Stomach (tissue), 9 donors: ENCODE results near the gene ZNF74. TPM values are rescaled to one million over a fixed set of nuclear protein-coding genes. Genes with fewer than 3 reads are reported as not detected.
A peak's percentile ranks its signal among the peaks of the same experiment; 100 is the strongest.

ENCODE experiments used
- DNase-seq, 2 donors: peaks; one replicate each; pipeline versions ENCODE4 v3.0.0 to v3.0.0-alpha.2; 2013 to 2019
- H3K27ac ChIP-seq, 5 donors: fragments of 200-600 bp in 4 of 5; sonication (generic) in 4 of 5; one replicate each; pipeline ENCODE4 v1.5.1; 2013 to 2019; ENCODE audit warnings: mild to moderate bottlenecking in 1 of 5, moderate library complexity in 1 of 5
- H3K27me3 ChIP-seq, 3 donors: fragments of 200-600 bp; sonication (generic); one replicate each; pipeline ENCODE4 v1.5.1; 2017 to 2019; ENCODE audit warnings: mixed run types in 1 of 3
- H3K36me3 ChIP-seq, 4 donors: fragments of 200-600 bp; sonication (generic); 1 replicate in 3 of 4; 2 replicates in 1 of 4; pipeline ENCODE4 v1.5.1; 2016 to 2019
- H3K4me1 ChIP-seq, 4 donors: fragments of 200-600 bp; sonication (generic); one replicate each; pipeline ENCODE4 v1.5.1; 2016 to 2019
- H3K4me3 ChIP-seq, 4 donors: fragments of 200-600 bp; sonication (generic) in 3 of 4; one replicate each; pipeline ENCODE4 v1.5.1; 2016 to 2019; ENCODE audit warnings: mild to moderate bottlenecking in 1 of 4
- H3K9me3 ChIP-seq, 4 donors: fragments of 200-600 bp; sonication (generic); one replicate each; pipeline ENCODE4 v1.5.1; 2016 to 2019
- EP300 ChIP-seq: sonication (generic); formaldehyde crosslinking; IDR thresholded peaks from one replicate; pipeline ENCODE4 v1.6.1; 2017; ENCODE audit warnings: antibody characterized with exemption
- POLR2A ChIP-seq, 4 donors: fragments of 450-650 bp; IDR thresholded peaks; one replicate each; pipeline ENCODE4 v1.6.1; 2016; ENCODE audit warnings: antibody characterized with exemption in 4 of 4, control low read depth in 2 of 4, mild to moderate bottlenecking in 1 of 4, moderate library complexity in 1 of 4
- POLR2AphosphoS5 ChIP-seq, 3 donors: sonication (generic); formaldehyde crosslinking; IDR thresholded peaks; one replicate each; pipeline ENCODE4 v1.6.1; 2016; ENCODE audit warnings: antibody characterized with exemption in 3 of 3
- WGBS, 5 donors: extraction: QIAGEN DNeasy Blood & Tissue Kit in 3 of 5; methylation state at CpG; one replicate each; pipeline versions ENCODE4 v1.1.5 to v1.1.7; 2013 to 2018; 5-methylcytosine and 5-hydroxymethylcytosine counted together
- intact Hi-C: fragments of 100-400 bp; cut with DNase I; formaldehyde crosslinking; loops from one replicate; pipeline ENCODE4 v1.15.1; 2023; ENCODE audit warnings: low total_unique reads
- polyA plus RNA-seq, 3 donors: library from polyadenylated mRNA; stranded (reverse); fragments of 200-250 nt; gene quantifications; one replicate each; pipeline ENCODE4 v1.2.3, GENCODE V29; 2013
- total RNA-seq, 5 donors: library from RNA; depleted of rRNA; stranded (reverse); fragments of >200 nt; gene quantifications; one replicate each; pipeline versions ENCODE4 v1.1.0 to v1.2.3, GENCODE V29; 2014 to 2016
- TF ChIP-seq, protein P1 (sequence below), 7 experiments: fragments of 450-650 bp in 4 of 7; fragments of 200-600 bp in 3 of 7; sonication (generic) in 3 of 7; IDR thresholded peaks; one replicate each; pipeline ENCODE4 v1.5.1; 2016 to 2019; ENCODE audit warnings: antibody characterized with exemption in 7 of 7, control low read depth in 2 of 7, mild to moderate bottlenecking in 1 of 7
- donor health status: healthy with polysubstance abuse.
- donor health status: Bipolar disorder and iron deficiency.
- donor health status: healthy.

The ZNF74 gene
- total and polyA plus RNA-seq, 8 donors = 3.1 to 29.9 (median 8.2) TPM

DNA sequence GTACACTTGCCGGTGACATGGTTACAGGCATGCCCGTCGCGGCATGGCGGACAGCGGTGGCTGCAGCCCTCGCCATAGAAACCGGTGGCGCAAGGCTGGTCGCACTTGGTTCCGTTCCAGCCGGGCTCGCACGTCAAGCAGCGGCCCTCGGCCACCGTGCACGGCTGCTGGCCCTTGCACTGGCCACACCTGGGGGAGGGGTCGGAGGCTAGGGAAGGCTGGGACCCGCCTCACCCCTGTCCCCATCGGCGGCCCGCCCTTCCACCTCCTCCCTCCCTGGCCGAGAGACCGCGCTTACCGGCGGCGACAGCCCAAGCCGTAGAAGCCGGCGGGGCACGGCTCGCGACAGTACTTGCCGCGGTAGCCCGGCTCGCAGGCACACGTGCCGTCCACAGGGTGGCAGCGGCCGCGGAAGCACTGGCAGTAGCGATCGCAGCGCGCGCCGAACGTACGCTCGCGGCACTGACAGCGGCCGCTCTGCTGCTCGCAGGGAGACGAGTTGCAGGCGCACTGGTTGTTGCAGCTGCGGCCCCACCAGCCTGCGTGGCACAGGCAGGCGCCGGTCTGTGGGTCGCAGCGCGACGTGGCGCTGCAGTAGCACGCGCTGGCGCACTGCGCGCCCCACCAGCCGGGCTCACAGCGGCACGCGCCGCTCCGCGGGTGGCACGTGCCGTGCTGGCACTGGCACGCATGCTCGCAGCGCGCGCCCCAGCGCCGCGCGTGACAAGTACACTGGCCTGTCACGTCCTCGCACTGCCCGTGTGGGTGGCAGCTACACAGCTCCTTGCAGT lies 37.0 kb downstream of the ZNF74 start:
- Histone ChIP-seq H3K4me3 (peak overlapping the region; percentile 30 to 59 (median 40)), H3K4me1 (peaks cover 38 to 62% (median 45%) of the 10 kb centered on the region in 4 donors), H3K27me3 (peaks cover 0 to 96% (median 58%) of the 10 kb centered on the region in 3 donors), H3K36me3 (peaks cover 0 to 34% (median 23%) of the 10 kb centered on the region in 4 donors), H3K27ac (no peak overlapping the region), H3K9me3 (no peaks in the 10 kb centered on the region)
- WGBS, 5 donors = 13 to 39% (median 16%) methylated on average over 3 to 94 of the region's 94 CpGs
- DNase-seq = peak; percentile 64 to 85
- no peak for TF ChIP-seq EP300
- TF ChIP-seq, protein P1, sequence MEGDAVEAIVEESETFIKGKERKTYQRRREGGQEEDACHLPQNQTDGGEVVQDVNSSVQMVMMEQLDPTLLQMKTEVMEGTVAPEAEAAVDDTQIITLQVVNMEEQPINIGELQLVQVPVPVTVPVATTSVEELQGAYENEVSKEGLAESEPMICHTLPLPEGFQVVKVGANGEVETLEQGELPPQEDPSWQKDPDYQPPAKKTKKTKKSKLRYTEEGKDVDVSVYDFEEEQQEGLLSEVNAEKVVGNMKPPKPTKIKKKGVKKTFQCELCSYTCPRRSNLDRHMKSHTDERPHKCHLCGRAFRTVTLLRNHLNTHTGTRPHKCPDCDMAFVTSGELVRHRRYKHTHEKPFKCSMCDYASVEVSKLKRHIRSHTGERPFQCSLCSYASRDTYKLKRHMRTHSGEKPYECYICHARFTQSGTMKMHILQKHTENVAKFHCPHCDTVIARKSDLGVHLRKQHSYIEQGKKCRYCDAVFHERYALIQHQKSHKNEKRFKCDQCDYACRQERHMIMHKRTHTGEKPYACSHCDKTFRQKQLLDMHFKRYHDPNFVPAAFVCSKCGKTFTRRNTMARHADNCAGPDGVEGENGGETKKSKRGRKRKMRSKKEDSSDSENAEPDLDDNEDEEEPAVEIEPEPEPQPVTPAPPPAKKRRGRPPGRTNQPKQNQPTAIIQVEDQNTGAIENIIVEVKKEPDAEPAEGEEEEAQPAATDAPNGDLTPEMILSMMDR (IDR thresholded peaks at IDR 0.05) = peak in 4 of 7 experiments; percentile 8 to 29 (median 18)
- no peak for TF ChIP-seq POLR2AphosphoS5 (IDR thresholded peaks at IDR 0.05)
- TF ChIP-seq POLR2A (IDR thresholded peaks at IDR 0.05) = no peak
- intact Hi-C loops = no loop called here

DNA sequence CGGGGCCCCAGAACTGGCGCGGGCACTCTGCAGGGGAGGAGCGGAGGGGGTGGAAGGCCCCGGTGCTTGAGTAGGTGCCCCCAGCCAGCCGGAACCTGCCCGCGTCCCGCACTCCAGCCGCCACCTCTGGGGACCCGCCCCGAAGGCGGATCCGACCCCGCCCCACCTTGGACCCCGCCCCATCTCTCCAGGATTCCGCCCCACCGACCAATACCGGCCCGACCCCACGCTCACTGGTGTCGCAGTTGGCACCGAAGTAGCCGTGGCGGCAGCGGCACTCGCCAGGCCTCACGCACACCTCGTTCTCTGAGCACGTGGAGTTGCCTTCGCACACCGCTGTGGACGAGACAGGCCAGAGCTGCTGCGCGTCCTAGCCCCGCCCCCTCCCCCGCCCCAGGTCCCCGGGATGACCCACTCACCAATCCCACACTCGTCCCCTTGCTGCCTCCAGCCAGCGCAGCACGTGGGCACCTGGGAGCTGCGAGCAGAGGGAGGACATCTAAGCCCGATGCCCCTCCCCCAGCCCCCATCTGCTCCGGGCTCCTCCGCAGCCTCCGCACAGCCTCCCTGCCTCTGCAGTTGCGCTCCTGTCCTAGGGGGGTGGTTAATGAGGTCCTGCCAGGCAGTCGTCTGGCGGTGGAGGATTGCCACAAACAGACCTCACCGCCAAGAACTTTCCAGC lies 37.7 kb downstream of the ZNF74 start:
- intact Hi-C loops = no loop called here
- 33 to 52% (median 38%) methylated on average over 26 to 50 of the region's 50 CpGs for WGBS, 5 donors
- H3K27me3 ChIP-seq = peaks cover 0 to 96% (median 58%) of the 10 kb centered on the region in 3 donors
- H3K4me3 ChIP-seq = peak overlapping the region; percentile 30 to 59 (median 40)
- H3K9me3 ChIP-seq = no peaks in the 10 kb centered on the region
- DNase-seq = no peak
- peaks cover 41 to 65% (median 48%) of the 10 kb centered on the region in 4 donors for H3K4me1 ChIP-seq
- no peak for TF ChIP-seq POLR2AphosphoS5 (IDR thresholded peaks at IDR 0.05)
- TF ChIP-seq EP300 = no peak
- no peak overlapping the region for H3K27ac ChIP-seq
- peaks cover 0 to 33% (median 23%) of the 10 kb centered on the region in 4 donors for H3K36me3 ChIP-seq

DNA sequence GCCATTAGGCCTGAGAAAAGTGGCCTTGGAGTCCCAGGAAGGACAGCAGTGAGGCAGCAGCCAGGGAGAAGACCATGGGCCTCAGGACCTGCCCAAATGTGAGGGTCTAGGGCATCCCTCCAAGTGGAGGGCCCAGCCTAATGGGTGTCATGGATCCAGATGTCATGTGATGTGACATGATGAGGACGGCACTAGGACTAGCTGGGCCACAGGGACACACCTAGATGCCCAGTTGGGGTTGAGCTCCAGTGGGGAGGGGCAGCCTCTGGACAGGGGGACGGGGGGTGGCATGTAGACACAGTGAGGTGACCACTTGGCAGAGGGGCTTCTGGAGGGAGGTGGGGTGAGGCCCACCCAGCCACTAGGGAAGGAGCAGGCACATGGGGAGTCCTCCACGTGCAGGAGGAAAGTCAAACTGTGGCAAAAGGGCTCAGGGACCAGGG lies 38.3 kb downstream of the ZNF74 start:
- Histone ChIP-seq H3K27ac (no peak overlapping the region), H3K36me3 (peaks cover 0 to 29% (median 21%) of the 10 kb centered on the region in 4 donors), H3K4me1 (peaks cover 47 to 71% (median 54%) of the 10 kb centered on the region in 4 donors), H3K4me3 (no peak overlapping the region), H3K9me3 (no peaks in the 10 kb centered on the region), H3K27me3 (peaks cover 0 to 96% (median 61%) of the 10 kb centered on the region in 3 donors)
- WGBS, 5 donors = 58 to 88% (median 77%) methylated on average over 3 of the region's 3 CpGs
- TF ChIP-seq EP300 (no peak), POLR2A (IDR thresholded peaks at IDR 0.05) (no peak), POLR2AphosphoS5 (IDR thresholded peaks at IDR 0.05) (no peak)
- TF ChIP-seq, protein P1 (IDR thresholded peaks at IDR 0.05) = no peak
- DNase-seq = no peak
- intact Hi-C loops = no loop called here

DNA sequence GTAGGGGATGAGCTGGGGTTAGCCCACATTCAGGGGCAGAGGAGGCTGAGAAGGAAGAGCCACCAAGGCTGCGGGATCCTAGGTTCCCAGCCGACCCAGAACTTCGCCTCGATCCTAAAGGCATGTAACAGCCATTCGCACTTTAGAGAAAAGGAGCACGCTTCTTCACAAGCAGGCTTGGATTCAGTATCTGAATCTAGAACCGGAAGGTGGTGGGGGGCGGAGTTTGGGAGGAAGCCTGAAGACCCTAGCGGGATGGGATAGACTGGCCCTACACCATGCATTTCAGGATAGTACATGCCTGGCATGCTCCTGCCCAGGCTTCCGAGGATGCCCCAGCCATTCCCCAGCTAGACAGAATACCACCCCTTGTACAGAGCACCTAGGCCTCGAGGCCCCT lies 39.2 kb downstream of the ZNF74 start:
- Histone ChIP-seq H3K27ac (no peak overlapping the region), H3K4me3 (no peak overlapping the region), H3K27me3 (peaks cover 0 to 98% (median 61%) of the 10 kb centered on the region in 3 donors), H3K9me3 (no peaks in the 10 kb centered on the region), H3K4me1 (peaks cover 51 to 78% (median 61%) of the 10 kb centered on the region in 4 donors), H3K36me3 (peaks cover 0 to 21% (median 17%) of the 10 kb centered on the region in 4 donors)
- DNase-seq = no peak
- TF ChIP-seq POLR2A (IDR thresholded peaks at IDR 0.05) = no peak
- no peak for TF ChIP-seq EP300
- TF ChIP-seq, protein P1 (IDR thresholded peaks at IDR 0.05) = no peak
- no peak for TF ChIP-seq POLR2AphosphoS5 (IDR thresholded peaks at IDR 0.05)
- WGBS, 5 donors = 91 to 97% (median 95%) methylated on average over 6 to 11 of the region's 11 CpGs
- intact Hi-C loops = no loop called here
